GM18520 (cell line): ENCODE results near the gene MUC20.
"Not testable (repeated sequence)": the region's sequence is repeated elsewhere in the genome, so short reads cannot be mapped to it uniquely, and the experiment has no call there.

Experiments
- ATAC-seq: cut with Tn5 transposase; IDR thresholded peaks from one replicate; pipeline ENCODE4 v1.9.1; 2021; ENCODE audit not compliant: unreplicated experiment

The MUC20 gene

GRCh38 chr3:195768831-195769303 lies 48.1 kb downstream of the MUC20 start:
- no peak for ATAC-seq

- no peak for ATAC-seq
Measured at GRCh38 chr3:195769551-195769950, 48.8 kb downstream of the MUC20 start.

DNA sequence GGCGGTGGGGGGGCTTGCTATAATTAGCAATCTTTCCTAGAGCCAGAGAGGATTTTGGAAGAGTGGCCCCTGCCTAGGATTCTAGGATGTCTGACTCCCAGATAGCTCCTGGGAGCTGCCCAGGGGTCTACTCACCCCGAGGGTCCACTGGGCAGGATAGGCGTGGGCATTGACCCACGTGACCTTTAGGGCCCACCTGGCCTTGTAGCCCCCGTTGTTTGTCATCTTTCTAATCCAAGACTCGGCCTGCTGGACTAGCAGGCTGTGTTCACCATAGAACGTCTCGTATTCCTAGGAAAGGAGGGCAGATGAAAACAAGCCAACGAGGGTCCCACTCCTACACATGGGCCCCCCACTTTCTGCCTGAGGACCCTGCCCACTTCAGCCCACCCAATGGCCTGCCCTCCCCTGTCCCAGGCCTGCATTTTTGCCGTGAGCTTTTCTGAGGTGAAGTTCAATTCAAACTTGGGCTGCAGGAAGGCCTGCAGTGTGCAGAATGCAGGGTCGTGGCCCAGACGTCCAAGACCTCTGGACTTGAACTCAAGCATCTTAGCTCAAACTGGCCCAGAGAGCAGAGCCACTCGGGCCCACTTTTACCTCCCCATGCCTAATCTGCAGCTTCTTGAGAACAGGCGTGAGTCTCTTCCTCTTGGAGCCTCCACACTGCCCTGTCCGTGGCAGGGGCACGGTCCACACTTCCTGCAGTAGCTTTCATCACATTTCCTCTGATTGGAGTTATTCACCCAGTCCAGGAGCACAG lies 49.5 kb downstream of the MUC20 start:
- ATAC-seq = no peak

DNA sequence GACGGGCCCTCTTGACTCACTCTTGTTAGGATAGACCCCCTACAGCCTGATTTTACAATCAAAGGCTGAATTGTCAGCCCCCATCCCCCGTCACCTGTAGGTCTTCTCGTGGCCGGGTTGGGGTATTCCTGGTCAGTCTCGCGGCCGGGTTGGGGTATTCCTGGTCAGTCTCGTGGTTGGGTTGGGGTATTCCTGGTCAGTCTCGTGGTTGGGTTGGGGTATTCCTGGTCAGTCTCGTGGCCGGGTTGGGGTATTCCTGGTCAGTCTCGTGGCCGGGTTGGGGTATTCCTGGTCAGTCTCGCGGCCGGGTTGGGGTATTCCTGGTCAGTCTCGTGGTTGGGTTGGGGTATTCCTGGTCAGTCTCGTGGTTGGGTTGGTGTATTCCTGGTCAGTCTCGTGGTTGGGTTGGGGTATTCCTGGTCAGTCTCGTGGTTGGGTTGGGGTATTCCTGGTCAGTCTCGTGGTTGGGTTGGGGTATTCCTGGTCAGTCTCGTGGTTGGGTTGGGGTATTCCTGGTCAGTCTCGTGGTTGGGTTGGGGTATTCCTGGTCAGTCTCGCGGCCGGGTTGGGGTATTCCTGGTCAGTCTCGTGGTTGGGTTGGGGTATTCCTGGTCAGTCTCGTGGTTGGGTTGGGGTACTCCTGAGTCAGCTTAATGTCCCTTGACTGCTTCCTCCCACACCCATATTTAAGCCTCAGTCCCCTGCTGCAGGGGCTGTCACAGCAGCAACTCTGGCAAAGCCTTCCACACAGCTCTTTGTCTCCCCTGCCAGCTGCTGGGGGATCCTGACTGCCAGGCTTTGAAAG lies 50.3 kb downstream of the MUC20 start:
- ATAC-seq = not testable (repeated sequence)

GRCh38 chr3:195771646-195772300 lies 51.0 kb downstream of the MUC20 start:
- no peak for ATAC-seq

- no peak for ATAC-seq
Measured at GRCh38 chr3:195773956-195774537, 53.3 kb downstream of the MUC20 start.

GRCh38 chr3:195774917-195775316 lies 54.1 kb downstream of the MUC20 start:
- no peak for ATAC-seq

- no peak for ATAC-seq
Measured at GRCh38 chr3:195777975-195778374, 57.2 kb downstream of the MUC20 start.

DNA sequence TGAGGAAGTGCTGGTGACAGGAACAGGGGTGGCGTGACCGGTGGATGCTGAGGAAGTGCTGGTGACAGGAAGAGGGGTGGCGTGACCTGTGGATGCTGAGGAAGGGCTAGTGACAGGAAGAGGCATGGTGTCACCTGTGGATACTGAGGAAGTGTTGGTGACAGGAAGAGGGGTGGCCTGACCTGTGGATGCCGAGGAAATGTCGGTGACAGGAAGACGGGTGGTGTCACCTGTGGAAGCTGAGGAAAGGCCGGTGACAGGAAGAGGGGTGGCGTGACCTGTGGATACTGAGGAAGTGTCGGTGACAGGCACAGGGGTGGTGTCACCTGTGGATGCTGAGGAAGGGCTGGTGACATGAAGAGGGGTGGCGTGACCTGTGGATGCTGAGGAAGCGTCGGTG lies 60.5 kb downstream of the MUC20 start:
- not testable (repeated sequence) for ATAC-seq
